ENCODE measurements around the gene DLGAP1.
"Not testable (repeated sequence)": the region's sequence is repeated elsewhere in the genome, so short reads cannot be mapped to it uniquely, and the experiment has no call there.

- TF ChIP-seq POLR2A (IDR thresholded peaks at IDR 0.05; ENCODE audit: low read length); GATA1 (IDR thresholded peaks at IDR 0.05; ENCODE audit: low read depth, low read length): not testable (repeated sequence)
Measured at GRCh38 chr18:3606863-3607262, 848.2 kb downstream of the DLGAP1 start.

Measured in erythroblast (primary cell).